Stimulated activated CD8-positive, alpha-beta memory T cell treated with anti-CD3 and anti-CD28 coated beads, Interleukin-7, amount 100 ng/mL, for 4 hours (primary cell): ENCODE measurements around the gene CBARP.

ENCODE experiments used
- DNase-seq, 2 donors: peaks; one replicate each; pipeline ENCODE4 v3.0.0-alpha.2; 2020; ENCODE audit warnings: low read depth in 2 of 2

Gene CBARP

GRCh38 chr19:1239796-1240737 lies 2.3 kb upstream of the CBARP start:
- peak; percentile 76 to 97 for DNase-seq

- DNase-seq, result no peak
Observed at GRCh38 chr19:1239420-1239795, 1.6 kb upstream of the CBARP start.

- no peak for DNase-seq
Observed at GRCh38 chr19:1238369-1239303, 831 bp upstream of the CBARP start.

GRCh38 chr19:1237027-1237659 lies 662 bp downstream of the CBARP start:
- DNase-seq, result no peak

- DNase-seq, result no peak
Observed at GRCh38 chr19:1236576-1236975, 1.2 kb downstream of the CBARP start.

- no peak for DNase-seq
Observed at GRCh38 chr19:1235625-1236538, 1.9 kb downstream of the CBARP start.

GRCh38 chr19:1234955-1235380 lies 2.8 kb downstream of the CBARP start:
- DNase-seq, result no peak

GRCh38 chr19:1234051-1234954 lies 3.5 kb downstream of the CBARP start:
- DNase-seq, result no peak

- DNase-seq, result no peak
Observed at GRCh38 chr19:1233115-1233667, 4.6 kb downstream of the CBARP start.

GRCh38 chr19:1232652-1233072 lies 5.1 kb downstream of the CBARP start:
- no peak for DNase-seq

GRCh38 chr19:1231729-1232637 lies 5.8 kb downstream of the CBARP start:
- no peak for DNase-seq

GRCh38 chr19:1230783-1231489 lies 6.9 kb downstream of the CBARP start:
- no peak for DNase-seq

GRCh38 chr19:1229924-1230782 lies 7.7 kb downstream of the CBARP start:
- no peak for DNase-seq

GRCh38 chr19:1229056-1229923 lies 8.5 kb downstream of the CBARP start:
- no peak for DNase-seq

- DNase-seq, result no peak
Observed at GRCh38 chr19:1228161-1228957, 9.4 kb downstream of the CBARP start.
